ENCODE measurements around the gene CMKLR1.

DNA sequence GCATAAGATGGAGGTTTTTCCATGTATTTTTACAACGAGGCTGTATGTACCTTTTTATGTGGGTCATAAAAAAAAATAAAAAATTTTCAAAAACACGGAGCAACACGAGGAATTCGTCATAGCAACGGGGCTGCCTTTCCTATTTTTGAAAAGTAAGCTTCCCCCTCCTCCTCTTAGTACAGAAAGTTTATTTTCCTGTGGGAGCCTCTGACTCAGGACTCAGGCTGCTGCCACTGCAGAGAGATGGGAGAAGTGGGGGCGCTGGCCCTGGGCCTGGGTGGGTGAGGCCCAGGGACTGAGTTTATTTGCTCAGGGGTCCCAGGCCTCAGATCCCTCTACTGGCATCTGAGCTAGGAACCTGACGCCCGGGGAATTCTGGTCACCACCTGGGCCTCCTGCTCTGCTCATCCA is 10.2 kb upstream of the CMKLR1 start:
- no peak for TF ChIP-seq ZBED1 (IDR thresholded peaks at IDR 0.05; ENCODE audit: borderline replicate concordance)
- TF ChIP-seq, protein P1, sequence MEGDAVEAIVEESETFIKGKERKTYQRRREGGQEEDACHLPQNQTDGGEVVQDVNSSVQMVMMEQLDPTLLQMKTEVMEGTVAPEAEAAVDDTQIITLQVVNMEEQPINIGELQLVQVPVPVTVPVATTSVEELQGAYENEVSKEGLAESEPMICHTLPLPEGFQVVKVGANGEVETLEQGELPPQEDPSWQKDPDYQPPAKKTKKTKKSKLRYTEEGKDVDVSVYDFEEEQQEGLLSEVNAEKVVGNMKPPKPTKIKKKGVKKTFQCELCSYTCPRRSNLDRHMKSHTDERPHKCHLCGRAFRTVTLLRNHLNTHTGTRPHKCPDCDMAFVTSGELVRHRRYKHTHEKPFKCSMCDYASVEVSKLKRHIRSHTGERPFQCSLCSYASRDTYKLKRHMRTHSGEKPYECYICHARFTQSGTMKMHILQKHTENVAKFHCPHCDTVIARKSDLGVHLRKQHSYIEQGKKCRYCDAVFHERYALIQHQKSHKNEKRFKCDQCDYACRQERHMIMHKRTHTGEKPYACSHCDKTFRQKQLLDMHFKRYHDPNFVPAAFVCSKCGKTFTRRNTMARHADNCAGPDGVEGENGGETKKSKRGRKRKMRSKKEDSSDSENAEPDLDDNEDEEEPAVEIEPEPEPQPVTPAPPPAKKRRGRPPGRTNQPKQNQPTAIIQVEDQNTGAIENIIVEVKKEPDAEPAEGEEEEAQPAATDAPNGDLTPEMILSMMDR (IDR thresholded peaks at IDR 0.05 in 2 of 3, conservative IDR thresholded peaks at IDR 0.05 in 1 of 3; ENCODE audit: control insufficient read depth in 2 of 3, extremely low read depth in 1 of 3, insufficient read depth in 1 of 3, low read depth in 3 of 3, low read length in 3 of 3), result no peak
- TF ChIP-seq POLR2A (IDR thresholded peaks at IDR 0.05; ENCODE audit: low read depth, low read length), result no peak
- no peak for TF ChIP-seq EZH2 (IDR thresholded peaks at IDR 0.05; ENCODE audit: borderline replicate concordance, control insufficient read depth, low read depth, low read length)
- TF ChIP-seq, protein P2, sequence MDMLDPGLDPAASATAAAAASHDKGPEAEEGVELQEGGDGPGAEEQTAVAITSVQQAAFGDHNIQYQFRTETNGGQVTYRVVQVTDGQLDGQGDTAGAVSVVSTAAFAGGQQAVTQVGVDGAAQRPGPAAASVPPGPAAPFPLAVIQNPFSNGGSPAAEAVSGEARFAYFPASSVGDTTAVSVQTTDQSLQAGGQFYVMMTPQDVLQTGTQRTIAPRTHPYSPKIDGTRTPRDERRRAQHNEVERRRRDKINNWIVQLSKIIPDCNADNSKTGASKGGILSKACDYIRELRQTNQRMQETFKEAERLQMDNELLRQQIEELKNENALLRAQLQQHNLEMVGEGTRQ (IDR thresholded peaks at IDR 0.05; ENCODE audit: borderline replicate concordance, low read depth, low read length), result no peak
- no peak for TF ChIP-seq YY1 (IDR thresholded peaks at IDR 0.05; ENCODE audit: low read depth, low read length)
- no peak for TF ChIP-seq MXI1 (IDR thresholded peaks at IDR 0.05; ENCODE audit: low read depth, low read length)
- TF ChIP-seq SMC3 (IDR thresholded peaks at IDR 0.05; ENCODE audit: borderline replicate concordance, low read length), result no peak
- TF ChIP-seq, protein P3, sequence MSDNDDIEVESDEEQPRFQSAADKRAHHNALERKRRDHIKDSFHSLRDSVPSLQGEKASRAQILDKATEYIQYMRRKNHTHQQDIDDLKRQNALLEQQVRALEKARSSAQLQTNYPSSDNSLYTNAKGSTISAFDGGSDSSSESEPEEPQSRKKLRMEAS (IDR thresholded peaks at IDR 0.05; ENCODE audit: low read depth, low read length), result no peak
- no peak for TF ChIP-seq JUNB (IDR thresholded peaks at IDR 0.05)
- TF ChIP-seq, protein P4, sequence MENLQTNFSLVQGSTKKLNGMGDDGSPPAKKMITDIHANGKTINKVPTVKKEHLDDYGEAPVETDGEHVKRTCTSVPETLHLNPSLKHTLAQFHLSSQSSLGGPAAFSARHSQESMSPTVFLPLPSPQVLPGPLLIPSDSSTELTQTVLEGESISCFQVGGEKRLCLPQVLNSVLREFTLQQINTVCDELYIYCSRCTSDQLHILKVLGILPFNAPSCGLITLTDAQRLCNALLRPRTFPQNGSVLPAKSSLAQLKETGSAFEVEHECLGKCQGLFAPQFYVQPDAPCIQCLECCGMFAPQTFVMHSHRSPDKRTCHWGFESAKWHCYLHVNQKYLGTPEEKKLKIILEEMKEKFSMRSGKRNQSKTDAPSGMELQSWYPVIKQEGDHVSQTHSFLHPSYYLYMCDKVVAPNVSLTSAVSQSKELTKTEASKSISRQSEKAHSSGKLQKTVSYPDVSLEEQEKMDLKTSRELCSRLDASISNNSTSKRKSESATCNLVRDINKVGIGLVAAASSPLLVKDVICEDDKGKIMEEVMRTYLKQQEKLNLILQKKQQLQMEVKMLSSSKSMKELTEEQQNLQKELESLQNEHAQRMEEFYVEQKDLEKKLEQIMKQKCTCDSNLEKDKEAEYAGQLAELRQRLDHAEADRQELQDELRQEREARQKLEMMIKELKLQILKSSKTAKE (IDR thresholded peaks at IDR 0.05; ENCODE audit: low read depth, poor library complexity, severe bottlenecking), result no peak
- TF ChIP-seq HDAC2 (IDR thresholded peaks at IDR 0.05), result no peak
- TF ChIP-seq SIN3A (IDR thresholded peaks at IDR 0.05; ENCODE audit: low read depth, low read length), result no peak
- no peak for TF ChIP-seq TCF12 (IDR thresholded peaks at IDR 0.05; ENCODE audit: low read depth, low read length)
